NCI-H1694 (cell line): ENCODE results near the gene WNT16.
"Not testable (repeated sequence)": the region's sequence is repeated elsewhere in the genome, so short reads cannot be mapped to it uniquely, and the experiment has no call there.

Experiments used
- DNase-seq: peaks from one replicate; lab custom pipeline; 2025; lab: John Stamatoyannopoulos, UW

WNT16 gene

GRCh38 chr7:121328508-121329190, at the start of gene WNT16:
Gene WNT16 (plus strand): TSS chr7:121329000. CDS start chr7:121329293, 293 bp downstream.
- DNase-seq: no peak

- DNase-seq: no peak
Observed at GRCh38 chr7:121279060-121279620, 49.7 kb upstream of the WNT16 start.

GRCh38 chr7:121279822-121280221, 49.0 kb upstream of the WNT16 start:
- DNase-seq: no peak

GRCh38 chr7:121280656-121281055, 48.1 kb upstream of the WNT16 start:
- no peak for DNase-seq

GRCh38 chr7:121282129-121282528, 46.7 kb upstream of the WNT16 start:
- no peak for DNase-seq

GRCh38 chr7:121285066-121285667, 43.6 kb upstream of the WNT16 start:
- DNase-seq: no peak

- no peak for DNase-seq
Observed at GRCh38 chr7:121286186-121286585, 42.6 kb upstream of the WNT16 start.

GRCh38 chr7:121286742-121287734, 41.8 kb upstream of the WNT16 start:
- no peak for DNase-seq

- DNase-seq: no peak
Observed at GRCh38 chr7:121288894-121289293, 39.9 kb upstream of the WNT16 start.

- not testable (repeated sequence) for DNase-seq
Observed at GRCh38 chr7:121289930-121290329, 38.9 kb upstream of the WNT16 start.

GRCh38 chr7:121294448-121294992, 34.3 kb upstream of the WNT16 start:
- DNase-seq: no peak

- DNase-seq: no peak
Observed at GRCh38 chr7:121297843-121298242, 31.0 kb upstream of the WNT16 start.

- no peak for DNase-seq
Observed at GRCh38 chr7:121298831-121299239, 30.0 kb upstream of the WNT16 start.

GRCh38 chr7:121300685-121301420, 27.9 kb upstream of the WNT16 start:
- DNase-seq: no peak

GRCh38 chr7:121301446-121302213, 27.2 kb upstream of the WNT16 start:
- DNase-seq: no peak

- DNase-seq: no peak
Observed at GRCh38 chr7:121302214-121302745, 26.5 kb upstream of the WNT16 start.

GRCh38 chr7:121303422-121304101, 25.2 kb upstream of the WNT16 start:
- no peak for DNase-seq

- DNase-seq: no peak
Observed at GRCh38 chr7:121304102-121304658, 24.6 kb upstream of the WNT16 start.

- no peak for DNase-seq
Observed at GRCh38 chr7:121305109-121305508, 23.7 kb upstream of the WNT16 start.
